Activated T-cell treated with anti-CD3 and anti-CD28 coated beads, Interleukin-2, amount 50 U/mL, for 72 hours (primary cell): ENCODE data around the gene FNIP2. TPM values are rescaled to one million over a fixed set of nuclear protein-coding genes. Genes with fewer than 3 reads are reported as not detected.

Experiments used
- ATAC-seq, 2 donors: fragments of 150-1000 bp; cut with Tn5 transposase; replicated peaks in 1 of 2; 2 replicates each; pipeline ENCODE4 v1.10.0; 2021; ENCODE audit warnings: moderate library complexity in 2 of 2, mild to moderate bottlenecking in 1 of 2
- DNase-seq, 2 donors: peaks; one replicate each; pipeline ENCODE4 v3.0.0; 2021 to 2022; ENCODE audit warnings: mixed read lengths in 1 of 2
- H3K27ac Mint-ChIP-seq: one replicate; pipeline ENCODE4 v1.8.0; 2022; ENCODE audit warnings: mild to moderate bottlenecking, moderate library complexity, mixed read lengths
- H3K27me3 Mint-ChIP-seq: one replicate; pipeline ENCODE4 v1.8.0; 2022; ENCODE audit warnings: low read depth, mixed read lengths
- H3K36me3 Mint-ChIP-seq, 2 donors: one replicate each; pipeline ENCODE4 v1.8.0; 2022; ENCODE audit warnings: mixed read lengths in 2 of 2, mild to moderate bottlenecking in 1 of 2; ENCODE audit not compliant: insufficient read depth in 2 of 2
- H3K4me1 Mint-ChIP-seq: one replicate; pipeline ENCODE4 v1.8.0; 2022; ENCODE audit warnings: low read depth, mixed read lengths
- H3K4me3 Mint-ChIP-seq, 2 donors: one replicate each; pipeline ENCODE4 v1.8.0; 2022; ENCODE audit warnings: mild to moderate bottlenecking in 2 of 2, mixed read lengths in 2 of 2, moderate library complexity in 2 of 2
- H3K9me3 Mint-ChIP-seq, 2 donors: one replicate each; pipeline ENCODE4 v1.8.0; 2022; ENCODE audit warnings: mixed read lengths in 2 of 2
- total RNA-seq, 2 donors: library from RNA; stranded (reverse); gene quantifications; one replicate each; pipeline ENCODE4 v1.2.3, GENCODE V29; 2022

The FNIP2 gene
- total RNA-seq, 2 donors from 2014 or later: 12.7 to 20.1 TPM

DNA sequence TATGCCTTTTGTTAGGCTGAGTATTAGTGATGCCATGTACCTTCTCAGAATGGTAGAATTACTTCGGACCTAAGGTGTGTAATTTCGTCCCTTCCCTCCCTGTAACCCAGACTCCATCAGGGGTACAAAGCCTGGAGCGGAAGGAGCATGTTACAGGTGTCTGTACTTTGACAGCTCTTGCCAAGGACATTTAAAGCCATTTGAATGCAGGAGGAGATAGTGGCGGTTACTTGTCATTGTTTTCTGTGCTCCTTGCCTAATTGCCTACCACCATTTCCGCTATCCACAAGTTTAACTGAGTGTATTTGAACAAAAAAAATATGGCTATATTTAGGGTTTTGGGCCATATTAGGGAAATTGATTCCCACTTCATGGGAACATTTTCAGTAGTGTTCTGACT is 1.8 kb downstream of the FNIP2 start:
- DNase-seq (no peak), ATAC-seq (no peak)
- Mint-ChIP-seq H3K4me1 (peaks cover 58% of the 10 kb centered on the region), H3K27ac (no peak overlapping the region), H3K27me3 (no peaks in the 10 kb centered on the region), H3K4me3 (peak overlapping the region; percentile 100), H3K9me3 (no peaks in the 10 kb centered on the region), H3K36me3 (peaks cover 3% of the 10 kb centered on the region in 2 donors)

DNA sequence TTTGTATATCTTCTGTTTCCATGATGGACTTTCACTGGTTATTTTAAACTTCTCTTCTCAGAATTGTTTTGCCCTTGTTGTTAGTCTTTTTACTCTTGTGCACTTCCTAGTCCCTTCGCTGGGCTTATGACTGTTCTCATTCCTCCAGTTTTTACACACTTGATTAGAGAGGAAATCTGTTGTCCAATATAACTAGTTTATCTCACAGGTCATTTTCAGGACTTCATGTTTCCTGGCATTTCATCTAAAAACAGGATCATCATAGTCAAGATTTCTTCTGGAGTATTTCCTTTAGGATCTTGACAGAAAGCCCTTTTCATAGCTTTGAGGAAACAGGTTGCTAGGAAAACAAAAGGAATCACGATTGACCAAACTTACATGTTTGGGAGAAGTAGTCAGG is 3.0 kb downstream of the FNIP2 start:
- DNase-seq: no peak
- no peak for ATAC-seq
- Mint-ChIP-seq H3K27me3 (no peaks in the 10 kb centered on the region), H3K36me3 (peaks cover 3% of the 10 kb centered on the region in 2 donors), H3K9me3 (no peaks in the 10 kb centered on the region), H3K4me1 (peaks cover 60% of the 10 kb centered on the region), H3K4me3 (peak overlapping the region; percentile 7 to 100), H3K27ac (no peak overlapping the region)

DNA sequence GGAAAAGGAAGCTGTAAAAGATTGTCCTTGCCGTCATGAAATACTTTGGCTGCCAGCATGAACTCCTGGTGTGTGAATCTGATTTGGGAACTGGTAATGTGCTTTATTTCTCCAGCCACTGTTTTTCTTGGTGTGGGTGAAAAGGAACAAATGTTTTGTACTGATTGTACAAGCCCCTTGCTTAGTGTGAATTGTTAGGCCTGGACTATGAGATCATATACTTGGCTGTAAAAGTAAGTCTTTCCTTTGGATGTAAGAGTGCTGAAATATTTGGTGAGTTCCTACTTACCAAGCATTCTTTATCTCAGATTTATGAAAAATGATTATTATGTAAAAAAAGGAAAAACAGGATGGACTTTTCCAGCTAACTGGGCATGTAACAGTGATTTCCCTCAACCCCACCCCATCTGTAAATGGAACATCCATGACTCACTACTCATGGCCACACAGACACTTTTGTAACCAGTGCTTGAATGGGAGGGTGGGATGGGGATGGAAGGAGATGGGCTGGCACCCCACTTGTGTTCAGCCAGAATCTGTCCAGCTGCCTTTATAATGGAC is 6.3 kb downstream of the FNIP2 start:
- no peaks in the 10 kb centered on the region for H3K36me3 Mint-ChIP-seq
- no peaks in the 10 kb centered on the region for H3K27me3 Mint-ChIP-seq
- H3K4me1 Mint-ChIP-seq: peaks cover 56% of the 10 kb centered on the region
- no peak overlapping the region for H3K4me3 Mint-ChIP-seq
- ATAC-seq (no peak), DNase-seq (no peak)
- H3K9me3 Mint-ChIP-seq: no peaks in the 10 kb centered on the region
- H3K27ac Mint-ChIP-seq: no peak overlapping the region

DNA sequence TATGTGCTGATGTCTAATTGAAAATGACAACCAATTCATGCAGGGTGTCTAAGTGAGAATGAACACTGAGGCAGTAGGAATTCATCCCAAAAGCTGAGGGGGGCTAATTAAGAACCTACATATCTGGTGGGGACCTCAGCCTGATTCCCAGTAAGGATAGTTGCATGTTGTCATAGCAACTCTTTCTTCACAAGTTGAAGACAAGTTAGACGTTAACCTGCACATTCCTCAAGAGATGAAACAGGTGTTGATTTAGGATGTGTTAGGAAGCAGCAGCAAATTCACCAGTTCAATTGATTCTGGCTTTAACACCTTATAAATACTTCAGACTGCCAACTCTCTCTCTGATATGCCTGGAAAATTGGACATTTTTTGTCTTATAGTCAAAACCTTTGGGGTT is 7.3 kb downstream of the FNIP2 start:
- H3K36me3 Mint-ChIP-seq: peaks cover 0 to 1% of the 10 kb centered on the region in 2 donors
- DNase-seq (no peak), ATAC-seq (no peak)
- peaks cover 55% of the 10 kb centered on the region for H3K4me1 Mint-ChIP-seq
- H3K27me3 Mint-ChIP-seq: no peaks in the 10 kb centered on the region
- no peak overlapping the region for H3K27ac Mint-ChIP-seq
- H3K9me3 Mint-ChIP-seq: no peaks in the 10 kb centered on the region
- no peak overlapping the region for H3K4me3 Mint-ChIP-seq

DNA sequence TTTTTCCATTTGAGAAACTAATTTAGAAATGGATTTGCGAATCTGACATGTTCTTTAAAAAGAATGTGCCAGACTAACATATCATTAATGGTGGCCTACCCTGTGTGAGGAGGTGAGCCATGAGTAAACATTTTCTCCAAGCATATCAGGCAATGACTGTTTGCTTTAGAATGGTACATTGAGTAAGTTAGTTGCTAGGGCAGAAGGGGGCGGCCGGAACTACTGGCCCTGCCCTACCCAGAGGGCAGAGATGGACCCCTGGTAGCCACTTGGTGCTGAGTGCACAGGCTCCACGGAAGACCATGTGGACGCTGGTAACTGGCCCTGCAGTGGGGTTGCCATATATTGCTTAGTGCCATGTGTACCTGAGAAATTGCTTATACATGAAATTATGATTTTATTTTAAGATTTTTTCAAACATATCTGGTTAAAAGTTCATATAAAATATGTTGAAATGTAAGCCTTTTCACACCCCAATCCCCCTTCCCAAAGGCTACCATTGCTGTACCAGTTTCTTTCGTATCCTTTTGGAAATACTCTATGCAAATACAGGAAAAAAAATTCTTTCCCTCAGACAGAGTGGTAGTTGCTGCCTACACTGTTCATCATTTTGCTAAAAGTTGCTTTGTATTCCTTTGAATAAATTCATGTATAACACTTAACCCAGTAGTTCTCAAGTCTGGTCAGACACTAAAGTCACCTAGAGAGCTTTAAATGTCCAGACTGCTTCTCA is 8.8 kb downstream of the FNIP2 start:
- Mint-ChIP-seq H3K9me3 (no peaks in the 10 kb centered on the region), H3K36me3 (peaks cover 0 to 1% of the 10 kb centered on the region in 2 donors), H3K27ac (peak overlapping the region; percentile 78), H3K4me3 (peak overlapping the region; percentile 58 to 90), H3K27me3 (no peaks in the 10 kb centered on the region), H3K4me1 (peaks cover 52% of the 10 kb centered on the region)
- ATAC-seq: peak in 1 of 2 donors; percentile 31
- DNase-seq: no peak

DNA sequence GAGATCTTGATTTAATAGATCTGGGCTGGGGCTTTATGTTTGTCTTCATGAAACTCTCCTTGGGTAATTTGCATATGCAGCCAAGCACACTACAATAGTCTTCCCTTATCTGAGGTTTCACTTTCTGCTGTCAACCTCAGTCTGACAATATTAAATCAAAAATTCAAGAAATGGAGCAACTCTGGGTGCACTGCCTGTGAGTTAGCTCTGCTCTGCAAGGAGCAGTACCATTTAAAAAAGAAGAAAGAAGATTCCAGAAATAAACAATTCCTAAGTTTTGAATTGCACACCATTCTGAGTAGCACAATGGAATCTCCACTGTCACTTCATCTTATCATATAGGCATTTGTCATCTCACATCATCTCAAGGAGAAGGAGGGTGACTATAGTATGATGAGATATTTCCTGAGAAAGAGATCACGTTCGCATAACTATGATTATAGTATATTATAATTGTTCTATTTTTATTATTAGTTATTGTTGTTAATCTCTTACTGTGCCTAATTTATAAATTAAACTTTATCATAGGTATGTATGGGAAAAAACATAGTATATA is 9.4 kb downstream of the FNIP2 start:
- Mint-ChIP-seq H3K9me3 (no peaks in the 10 kb centered on the region), H3K4me3 (peak overlapping the region; percentile 58 to 90), H3K27ac (peak overlapping the region; percentile 78), H3K4me1 (peaks cover 52% of the 10 kb centered on the region), H3K27me3 (no peaks in the 10 kb centered on the region), H3K36me3 (peaks cover 0 to 1% of the 10 kb centered on the region in 2 donors)
- ATAC-seq (peak; percentile 88 to 89), DNase-seq (no peak)

DNA sequence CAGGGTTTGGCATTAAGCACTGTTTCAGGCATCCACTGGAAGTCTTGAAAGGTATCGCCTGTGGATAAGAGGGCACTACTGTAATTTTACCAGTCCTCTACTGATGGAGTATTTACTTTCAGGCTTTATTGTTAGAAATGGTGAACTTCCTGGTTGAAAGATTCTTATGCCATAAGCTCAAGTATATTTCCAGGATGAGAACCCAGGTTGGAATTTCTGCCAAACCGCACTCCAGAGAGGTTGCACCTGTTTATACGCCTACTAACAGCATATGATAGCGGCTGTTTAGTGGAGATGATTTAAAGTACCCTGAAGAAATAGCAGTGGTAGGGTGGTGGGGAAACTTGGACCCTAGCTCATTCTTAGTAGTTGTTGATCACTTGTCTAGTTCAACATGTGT is 9.9 kb downstream of the FNIP2 start:
- H3K27ac Mint-ChIP-seq: no peak overlapping the region
- H3K9me3 Mint-ChIP-seq: no peaks in the 10 kb centered on the region
- H3K4me1 Mint-ChIP-seq: peaks cover 54% of the 10 kb centered on the region
- H3K36me3 Mint-ChIP-seq: peaks cover 0 to 1% of the 10 kb centered on the region in 2 donors
- no peaks in the 10 kb centered on the region for H3K27me3 Mint-ChIP-seq
- ATAC-seq (no peak), DNase-seq (no peak)
- no peak overlapping the region for H3K4me3 Mint-ChIP-seq

DNA sequence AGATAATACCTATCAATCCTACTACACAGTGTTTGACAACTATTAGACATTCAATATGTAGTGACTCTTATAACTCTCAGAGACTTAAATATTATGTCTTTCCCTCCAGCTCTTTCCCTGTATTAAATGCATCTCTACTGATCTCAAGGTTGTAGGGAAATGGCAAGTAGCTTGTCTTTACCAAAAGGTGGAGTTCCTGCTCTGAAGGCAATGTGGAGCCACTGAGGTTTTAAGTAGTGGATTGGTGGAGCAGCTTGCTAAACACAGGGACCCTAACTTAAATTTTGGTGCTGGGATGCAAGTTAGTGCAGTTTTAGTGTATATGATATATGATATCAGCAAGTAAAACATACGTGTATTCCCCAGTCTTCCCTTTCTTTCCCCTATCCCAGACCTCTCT is 13.1 kb downstream of the FNIP2 start:
- no peaks in the 10 kb centered on the region for H3K27me3 Mint-ChIP-seq
- H3K4me3 Mint-ChIP-seq: no peak overlapping the region
- DNase-seq (no peak), ATAC-seq (no peak)
- no peak overlapping the region for H3K27ac Mint-ChIP-seq
- H3K9me3 Mint-ChIP-seq: no peaks in the 10 kb centered on the region
- peaks cover 57% of the 10 kb centered on the region for H3K4me1 Mint-ChIP-seq
- peaks cover 0 to 1% of the 10 kb centered on the region in 2 donors for H3K36me3 Mint-ChIP-seq

DNA sequence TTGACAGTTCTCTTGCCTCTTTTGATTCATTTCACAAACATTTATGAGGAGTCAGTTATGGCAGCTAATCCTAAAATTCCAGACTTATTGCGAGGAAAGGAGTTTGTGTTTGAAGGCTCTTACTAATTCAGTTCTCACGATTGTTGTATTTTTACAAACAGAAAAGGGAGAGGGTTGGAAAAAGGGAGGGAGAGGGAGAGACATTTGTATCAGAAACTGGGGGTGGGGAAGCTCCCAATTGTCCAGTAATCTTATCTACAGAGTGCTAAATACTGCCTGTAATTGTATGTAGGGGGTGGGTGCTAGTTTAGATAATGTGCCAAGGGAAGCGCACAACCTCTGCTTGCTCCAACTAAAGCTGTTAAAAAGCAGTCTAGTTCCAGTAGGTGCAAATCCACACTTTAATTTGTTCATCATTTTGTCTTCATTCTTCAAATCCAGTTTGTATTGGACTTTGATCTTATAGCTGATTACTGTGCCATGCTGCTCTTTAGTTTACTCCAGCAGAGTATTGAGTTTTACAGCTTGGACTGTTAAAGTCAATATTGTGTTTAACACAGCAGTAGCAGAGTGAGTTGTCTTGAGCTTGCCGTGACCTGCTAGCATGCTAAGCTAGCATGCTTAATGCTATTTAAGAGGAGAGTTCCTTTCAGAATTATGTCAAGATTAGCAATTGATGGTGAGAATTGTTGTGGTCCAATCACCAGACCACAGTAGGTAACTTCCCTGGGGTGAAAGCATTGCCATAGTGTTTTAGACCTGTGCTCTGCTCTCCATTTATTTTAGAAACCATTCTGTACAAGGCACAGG is 13.9 kb downstream of the FNIP2 start:
- peaks cover 0 to 1% of the 10 kb centered on the region in 2 donors for H3K36me3 Mint-ChIP-seq
- ATAC-seq (peak in 1 of 2 donors; percentile 30), DNase-seq (no peak)
- no peak overlapping the region for H3K27ac Mint-ChIP-seq
- no peaks in the 10 kb centered on the region for H3K27me3 Mint-ChIP-seq
- H3K4me3 Mint-ChIP-seq: no peak overlapping the region
- H3K4me1 Mint-ChIP-seq: peaks cover 50% of the 10 kb centered on the region
- H3K9me3 Mint-ChIP-seq: no peaks in the 10 kb centered on the region

DNA sequence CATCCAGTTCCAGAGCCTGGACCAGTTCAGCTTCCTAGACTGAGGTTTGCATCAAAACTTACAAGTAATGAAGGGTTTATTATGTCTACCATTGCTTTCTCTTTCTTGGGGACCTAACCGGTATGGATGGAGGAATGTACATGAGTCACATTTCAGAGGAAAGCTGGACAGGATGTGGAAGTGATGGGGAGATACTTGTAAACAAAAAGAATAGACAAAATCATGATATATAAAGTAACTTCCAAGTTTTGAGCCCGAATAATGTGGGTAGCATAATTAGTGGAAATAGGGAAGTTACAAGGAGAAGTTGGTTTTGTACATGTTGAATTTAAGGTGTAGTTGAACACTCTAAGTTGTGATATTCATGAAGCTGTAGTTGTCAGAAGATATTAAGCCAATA is 15.0 kb downstream of the FNIP2 start:
- Mint-ChIP-seq H3K27ac (no peak overlapping the region), H3K27me3 (no peaks in the 10 kb centered on the region), H3K36me3 (peaks cover 0 to 1% of the 10 kb centered on the region in 2 donors), H3K4me1 (peaks cover 44% of the 10 kb centered on the region), H3K4me3 (no peak overlapping the region), H3K9me3 (no peaks in the 10 kb centered on the region)
- no peak for DNase-seq
- no peak for ATAC-seq

DNA sequence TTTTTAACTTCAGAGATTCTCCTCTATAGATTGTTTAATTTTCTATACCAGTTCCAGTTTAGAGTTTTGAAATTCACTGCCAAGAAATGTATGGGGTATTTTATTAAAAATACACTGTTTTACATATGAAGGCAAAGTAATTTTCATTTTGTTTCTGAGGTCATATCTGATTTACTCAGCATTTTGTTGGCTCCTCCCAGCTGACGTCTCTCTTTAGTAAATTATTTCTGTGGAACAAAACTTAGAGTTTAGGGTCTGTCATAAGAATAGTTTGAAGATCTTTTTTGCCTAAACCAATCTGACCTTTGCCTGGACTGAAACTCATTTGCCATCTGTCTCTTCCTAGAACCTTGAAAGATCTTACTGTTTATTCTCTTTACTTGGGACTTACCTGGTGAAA is 16.9 kb downstream of the FNIP2 start:
- Mint-ChIP-seq H3K27ac (peak overlapping the region; percentile 68), H3K4me3 (peak overlapping the region in 1 of 2 donors; percentile 57), H3K36me3 (no peaks in the 10 kb centered on the region), H3K27me3 (no peaks in the 10 kb centered on the region), H3K4me1 (peaks cover 42% of the 10 kb centered on the region), H3K9me3 (no peaks in the 10 kb centered on the region)
- DNase-seq: no peak
- no peak for ATAC-seq

DNA sequence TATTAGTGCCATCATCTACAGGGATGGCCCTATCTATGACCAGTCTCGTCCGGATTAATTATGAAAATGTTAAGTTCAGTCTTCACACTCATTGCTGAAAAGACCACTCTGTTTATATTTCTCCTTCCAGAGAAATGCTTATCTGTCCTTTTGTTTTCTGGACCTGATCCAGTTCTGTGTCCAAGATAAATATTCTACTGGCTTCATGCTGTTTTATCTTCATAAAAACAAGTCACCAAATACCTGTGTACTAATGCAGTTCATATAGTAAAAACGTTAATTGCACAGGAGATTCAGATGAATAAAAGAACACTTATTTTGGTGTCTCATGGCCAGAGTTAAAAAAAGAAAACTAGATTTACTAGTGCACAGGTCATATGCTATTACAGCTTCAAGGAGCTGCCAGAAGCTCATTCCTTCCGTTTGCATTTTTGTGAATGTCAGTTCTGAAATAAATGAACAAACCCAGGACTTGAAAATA is 17.3 kb downstream of the FNIP2 start:
- no peaks in the 10 kb centered on the region for H3K27me3 Mint-ChIP-seq
- DNase-seq: no peak
- H3K9me3 Mint-ChIP-seq: no peaks in the 10 kb centered on the region
- ATAC-seq: no peak
- H3K27ac Mint-ChIP-seq: peak overlapping the region; percentile 68
- peaks cover 37% of the 10 kb centered on the region for H3K4me1 Mint-ChIP-seq
- no peaks in the 10 kb centered on the region for H3K36me3 Mint-ChIP-seq
- H3K4me3 Mint-ChIP-seq: no peak overlapping the region

DNA sequence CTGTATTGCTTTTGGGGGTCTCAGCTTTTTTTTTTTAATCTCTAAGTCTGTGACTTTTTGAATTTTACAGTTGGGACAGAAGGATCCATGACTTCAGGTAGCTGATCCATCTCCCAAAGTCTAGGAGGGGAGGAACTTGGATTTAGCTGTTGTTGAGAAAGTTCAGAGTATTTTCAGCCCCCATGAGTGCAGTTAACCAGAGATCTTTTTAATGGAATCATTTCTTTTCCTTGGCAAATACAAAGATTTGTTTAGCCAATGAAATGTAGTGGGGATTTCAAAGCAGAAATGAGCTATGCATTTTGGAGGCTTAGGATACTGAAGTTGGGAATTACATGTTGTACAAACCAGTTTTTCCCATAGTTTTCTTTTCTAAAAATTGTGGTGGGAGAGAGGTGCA is 18.1 kb downstream of the FNIP2 start:
- no peaks in the 10 kb centered on the region for H3K36me3 Mint-ChIP-seq
- H3K4me1 Mint-ChIP-seq: peaks cover 34% of the 10 kb centered on the region
- H3K4me3 Mint-ChIP-seq: no peak overlapping the region
- ATAC-seq: no peak
- no peak overlapping the region for H3K27ac Mint-ChIP-seq
- H3K9me3 Mint-ChIP-seq: no peaks in the 10 kb centered on the region
- H3K27me3 Mint-ChIP-seq: no peaks in the 10 kb centered on the region
- no peak for DNase-seq
